GM12892 (cell line): Measurements from ENCODE around the gene GUCA2A.

Experiments
- POLR2A ChIP-seq: IDR thresholded peaks from 2 replicates; pipeline ENCODE4 v1.6.1; 2011; ENCODE audit warnings: low read depth, low read length, control low read depth
- POLR2AphosphoS5 ChIP-seq: IDR thresholded peaks from 2 replicates; pipeline ENCODE4 v1.6.1; 2011; ENCODE audit warnings: low read depth, low read length, control low read depth
- TAF1 ChIP-seq: IDR thresholded peaks from 2 replicates; pipeline ENCODE4 v1.6.1; 2011; ENCODE audit warnings: low read depth, mild to moderate bottlenecking, control low read depth, low read length, borderline replicate concordance

- TF ChIP-seq POLR2AphosphoS5 (no peak), POLR2A (no peak), TAF1 (no peak)
These were observed 7.2 kb upstream of the GUCA2A start for GRCh38 chr1:42171679-42172266.
